SK-N-SH (cell line): Measurements from ENCODE around the gene MAP2K5. TPM values are rescaled to one million over a fixed set of nuclear protein-coding genes. Genes with fewer than 3 reads are reported as not detected.

ENCODE experiments used
- CTCF ChIA-PET: fragments of 300-600, 350-600 bp; formaldehyde crosslinking; extraction: SDS; loops from one replicate; lab custom pipeline; 2021; lab: Yijun Ruan, JAX
- POLR2A ChIA-PET: fragments of 350-600 bp; sonication (Branson Sonifier 250); formaldehyde crosslinking; extraction: SDS; loops from one replicate; lab custom pipeline; 2020; ENCODE audit warnings: antibody characterized with exemption, inconsistent platforms; lab: Yijun Ruan, JAX
- DNase-seq: peaks from one replicate; pipeline ENCODE4 v3.0.0; 2012
- H2AFZ ChIP-seq: fragments of 200-600 bp; sonication (generic); 2 replicates; pipeline ENCODE4 v1.8.1; 2016; ENCODE audit warnings: antibody characterized with exemption, mild to moderate bottlenecking, low read depth
- H3F3A ChIP-seq: fragments of 200-600 bp; sonication (generic); replicated peaks from 2 replicates; pipeline ENCODE3; 2016; ENCODE audit warnings: antibody characterized with exemption, mild to moderate bottlenecking; ENCODE audit not compliant: insufficient read depth
- H3K27ac ChIP-seq, 2 experiments: fragments of 200-500 bp in 1 of 2; fragments of 200-600 bp in 1 of 2; sonication (Bioruptor generic) in 1 of 2; sonication (generic), shearing (Covaris generic) in 1 of 2; 2 replicates each; pipeline versions ENCODE4 v1.5.1 to v1.6.1; 2014 to 2016; ENCODE audit warnings: low read depth in 2 of 2, inconsistent platforms in 1 of 2, low read length in 1 of 2, mild to moderate bottlenecking in 1 of 2, mixed read lengths in 1 of 2
- H3K27me3 ChIP-seq: fragments of 200-600 bp; sonication (generic), shearing (Covaris generic); 2 replicates; pipeline ENCODE4 v1.6.1; 2016; ENCODE audit warnings: mixed run types; ENCODE audit not compliant: insufficient read depth
- H3K36me3 ChIP-seq, 2 experiments: fragments of 200-500 bp in 1 of 2; fragments of 200-600 bp in 1 of 2; sonication (Bioruptor generic) in 1 of 2; sonication (generic) in 1 of 2; replicated peaks in 1 of 2; 2 replicates each; pipeline versions ENCODE3 to v1.5.1; 2014 to 2016; ENCODE audit warnings: low read length in 1 of 2, mild to moderate bottlenecking in 1 of 2; ENCODE audit not compliant: insufficient read depth in 2 of 2, control insufficient read depth in 1 of 2
- H3K4me1 ChIP-seq, 2 experiments: fragments of 200-500 bp in 1 of 2; fragments of 200-600 bp in 1 of 2; sonication (Bioruptor generic) in 1 of 2; sonication (generic), shearing (Covaris generic) in 1 of 2; 2 replicates each; pipeline versions ENCODE4 v1.5.1 to v1.6.1; 2014 to 2016; ENCODE audit warnings: low read depth in 1 of 2, low read length in 1 of 2, mixed run types in 1 of 2; ENCODE audit not compliant: insufficient read depth in 2 of 2, control insufficient read depth in 1 of 2
- H3K4me2 ChIP-seq: fragments of 200-600 bp; sonication (generic), shearing (Covaris generic); 2 replicates; pipeline ENCODE4 v1.6.1; 2017; ENCODE audit warnings: mixed run types
- H3K4me3 ChIP-seq, 2 experiments: fragments of 200-500 bp in 1 of 2; fragments of 200-600 bp in 1 of 2; sonication (Bioruptor generic) in 1 of 2; sonication (generic), shearing (Covaris generic) in 1 of 2; 2 replicates each; pipeline versions ENCODE4 v1.5.1 to v1.8.1; 2014 to 2016; ENCODE audit warnings: low read depth in 2 of 2, inconsistent platforms in 1 of 2, low read length in 1 of 2, mild to moderate bottlenecking in 1 of 2, mixed read lengths in 1 of 2, moderate library complexity in 1 of 2
- H3K79me2 ChIP-seq: fragments of 200-600 bp; sonication (generic); 2 replicates; pipeline ENCODE4 v1.8.1; 2017; ENCODE audit warnings: mild to moderate bottlenecking; ENCODE audit not compliant: insufficient read depth
- H3K9ac ChIP-seq: fragments of 200-600 bp; sonication (generic); 2 replicates; pipeline ENCODE4 v1.6.1; 2017; ENCODE audit warnings: mixed run types
- H3K9me2 ChIP-seq: fragments of 200-600 bp; sonication (generic); 2 replicates; pipeline ENCODE4 v1.6.1; 2017; ENCODE audit warnings: mixed run types
- H3K9me3 ChIP-seq: fragments of 200-600 bp; sonication (generic); 2 replicates; pipeline ENCODE4 v1.6.1; 2017; ENCODE audit warnings: mixed run types, mild to moderate bottlenecking, moderate library complexity
- H4K20me1 ChIP-seq: fragments of 200-600 bp; sonication (generic); 2 replicates; pipeline ENCODE4 v1.6.1; 2017; ENCODE audit warnings: mild to moderate bottlenecking, mixed run types; ENCODE audit not compliant: insufficient read depth
- CHD2 ChIP-seq: fragments of 150-350 bp; IDR thresholded peaks from 2 replicates; pipeline ENCODE4 v1.6.1; 2018; ENCODE audit warnings: low read length; ENCODE audit not compliant: partially characterized antibody
- ELF1 ChIP-seq: IDR thresholded peaks from 2 replicates; pipeline ENCODE4 v1.4.0; 2012
- EP300 ChIP-seq, 2 experiments: IDR thresholded peaks; 2 replicates each; pipeline versions ENCODE4 v1.4.0 to v1.6.1; 2012; ENCODE audit warnings: borderline replicate concordance in 1 of 2, low read depth in 1 of 2, low read length in 1 of 2
- EZH2phosphoT487 ChIP-seq: fragments of 200-600 bp; sonication (generic); IDR thresholded peaks from 2 replicates; pipeline ENCODE4 v1.6.1; 2017; ENCODE audit warnings: low read depth, mixed run types, mild to moderate bottlenecking, antibody characterized with exemption, moderate library complexity, borderline replicate concordance
- FOSL2 ChIP-seq: IDR thresholded peaks from 2 replicates; pipeline ENCODE4 v1.4.0; 2012; ENCODE audit warnings: low read depth, mild to moderate bottlenecking, moderate library complexity, borderline replicate concordance
- FOXM1 ChIP-seq: IDR thresholded peaks from 2 replicates; pipeline ENCODE4 v1.4.0; 2012; ENCODE audit warnings: low read depth, mild to moderate bottlenecking
- GABPA ChIP-seq: IDR thresholded peaks from 2 replicates; pipeline ENCODE4 v1.4.0; 2012; ENCODE audit warnings: low read depth, mild to moderate bottlenecking
- JUND ChIP-seq: IDR thresholded peaks from 2 replicates; pipeline ENCODE4 v1.4.0; 2012
- MEF2A ChIP-seq: IDR thresholded peaks from 2 replicates; pipeline ENCODE4 v1.4.0; 2012; ENCODE audit warnings: low read depth, borderline replicate concordance
- NRF1 ChIP-seq: IDR thresholded peaks from 2 replicates; pipeline ENCODE4 v1.6.1; 2012; ENCODE audit warnings: low read depth, mild to moderate bottlenecking, low read length
- RFX5 ChIP-seq: IDR thresholded peaks from 2 replicates; pipeline ENCODE4 v1.6.1; 2012; ENCODE audit warnings: mild to moderate bottlenecking, improper control_type of control experiment, low read length
- RXRA ChIP-seq: IDR thresholded peaks from 2 replicates; pipeline ENCODE4 v1.4.0; 2012; ENCODE audit warnings: low read depth, mild to moderate bottlenecking, borderline replicate concordance
- TAF1 ChIP-seq: IDR thresholded peaks from 2 replicates; pipeline ENCODE4 v1.6.1; 2012; ENCODE audit warnings: low read depth, mild to moderate bottlenecking, low read length, moderate library complexity, borderline replicate concordance
- YY1 ChIP-seq: IDR thresholded peaks from 2 replicates; pipeline ENCODE4 v1.4.0; 2012; ENCODE audit warnings: low read depth, mild to moderate bottlenecking
- WGBS: methylation state at CpG from one replicate; pipeline ENCODE4 v1.1.6; 2017; ENCODE audit warnings: low lambda C conversion rate; 5-methylcytosine and 5-hydroxymethylcytosine counted together
- polyA plus RNA-seq, 3 experiments: library from polyadenylated mRNA; depleted of rRNA; stranded (reverse); fragments of >200 nt; gene quantifications; 2 replicates each; pipeline ENCODE4 v1.2.3, GENCODE V29; 2012
- TF ChIP-seq, protein P1 (sequence below): IDR thresholded peaks from 2 replicates; pipeline ENCODE4 v1.4.0; 2012; ENCODE audit warnings: low read depth, borderline replicate concordance
- TF ChIP-seq, protein P2 (sequence below): fragments of 150-350 bp; IDR thresholded peaks from 2 replicates; pipeline ENCODE4 v1.6.1; 2016; ENCODE audit warnings: mild to moderate bottlenecking, low read depth, low read length
- TF ChIP-seq, protein P3 (sequence below): IDR thresholded peaks from 2 replicates; pipeline ENCODE4 v1.6.1; 2012; ENCODE audit warnings: mild to moderate bottlenecking, low read depth, low read length, moderate library complexity
- TF ChIP-seq, protein P4 (sequence below): IDR thresholded peaks from 2 replicates; pipeline ENCODE4 v1.4.0; 2012; ENCODE audit warnings: low read depth, borderline replicate concordance

The MAP2K5 gene
- polyA plus RNA-seq, 1 of the 3 experiments (the other 2 are of a cell fraction), result 6.2 TPM

DNA sequence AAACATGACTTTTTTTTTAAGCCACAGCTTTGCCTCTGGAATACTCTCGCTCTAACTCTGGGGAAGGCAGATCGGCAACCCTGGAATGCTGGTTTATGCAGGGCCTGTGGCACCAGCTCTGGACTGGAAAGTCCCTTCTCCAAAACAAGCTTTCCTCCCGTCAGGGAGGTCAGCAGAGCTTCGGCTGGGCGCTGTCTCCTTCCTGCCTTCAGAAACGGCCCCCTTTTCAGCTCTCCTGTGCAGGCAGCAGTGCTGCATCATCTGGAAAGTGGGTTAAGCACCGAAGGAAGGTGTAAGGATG, 240.1 kb downstream of the MAP2K5 start:
- Histone ChIP-seq H3K4me1 (peaks cover 0 to 2% of the 10 kb centered on the region in 2 experiments; a peak in 2 of 4 replicates), H4K20me1 (no peaks in the 10 kb centered on the region), H3F3A (no peaks in the 10 kb centered on the region), H3K4me3 (no peak overlapping the region), H3K36me3 (peaks cover 0 to 6% of the 10 kb centered on the region in 2 experiments), H3K9me3 (no peaks in the 10 kb centered on the region), H3K9me2 (no peaks in the 10 kb centered on the region), H3K9ac (no peak overlapping the region), H3K27me3 (no peaks in the 10 kb centered on the region), H3K4me2 (no peak overlapping the region), H2AFZ (no peak overlapping the region), H3K79me2 (no peaks in the 10 kb centered on the region), H3K27ac (no peak overlapping the region)
- no peak for DNase-seq
- POLR2A ChIA-PET, result no interaction called here
- WGBS, result 92% methylated on average over 7 of the region's 7 CpGs
- TF ChIP-seq, protein P1, sequence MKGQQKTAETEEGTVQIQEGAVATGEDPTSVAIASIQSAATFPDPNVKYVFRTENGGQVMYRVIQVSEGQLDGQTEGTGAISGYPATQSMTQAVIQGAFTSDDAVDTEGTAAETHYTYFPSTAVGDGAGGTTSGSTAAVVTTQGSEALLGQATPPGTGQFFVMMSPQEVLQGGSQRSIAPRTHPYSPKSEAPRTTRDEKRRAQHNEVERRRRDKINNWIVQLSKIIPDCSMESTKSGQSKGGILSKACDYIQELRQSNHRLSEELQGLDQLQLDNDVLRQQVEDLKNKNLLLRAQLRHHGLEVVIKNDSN, result no peak
- TF ChIP-seq GABPA (no peak), EZH2phosphoT487 (no peak), YY1 (no peak), RXRA (no peak), RFX5 (no peak), FOXM1 (no peak), JUND (no peak), TAF1 (no peak), MEF2A (no peak), ELF1 (no peak)
- TF ChIP-seq, protein P2, sequence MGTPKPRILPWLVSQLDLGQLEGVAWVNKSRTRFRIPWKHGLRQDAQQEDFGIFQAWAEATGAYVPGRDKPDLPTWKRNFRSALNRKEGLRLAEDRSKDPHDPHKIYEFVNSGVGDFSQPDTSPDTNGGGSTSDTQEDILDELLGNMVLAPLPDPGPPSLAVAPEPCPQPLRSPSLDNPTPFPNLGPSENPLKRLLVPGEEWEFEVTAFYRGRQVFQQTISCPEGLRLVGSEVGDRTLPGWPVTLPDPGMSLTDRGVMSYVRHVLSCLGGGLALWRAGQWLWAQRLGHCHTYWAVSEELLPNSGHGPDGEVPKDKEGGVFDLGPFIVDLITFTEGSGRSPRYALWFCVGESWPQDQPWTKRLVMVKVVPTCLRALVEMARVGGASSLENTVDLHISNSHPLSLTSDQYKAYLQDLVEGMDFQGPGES, result no peak
- CTCF ChIA-PET, result interaction anchor here (0.6 kb wide), 1 partner anchor 13 kb away, joined by 3 read pairs; no protein-coding TSS in a partner anchor

DNA sequence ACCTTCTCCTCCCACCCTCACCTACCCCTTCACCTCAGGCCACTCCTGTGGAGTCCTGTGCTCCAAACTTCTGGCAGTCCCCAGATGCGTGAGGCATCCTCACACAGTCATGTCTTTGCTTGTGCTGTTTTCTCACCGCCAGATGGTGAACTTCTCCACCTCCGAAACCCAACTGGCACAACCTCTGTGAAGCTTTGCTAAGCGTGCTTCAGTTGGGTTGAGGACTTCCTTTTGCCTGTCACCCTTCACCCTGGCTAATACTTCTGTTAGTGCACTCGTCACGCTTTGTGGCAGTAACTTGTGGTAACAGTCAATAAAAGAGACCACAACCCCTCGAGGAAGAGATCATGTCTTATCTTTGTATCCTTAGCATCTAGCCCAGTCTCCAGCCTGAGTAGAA, 240.8 kb downstream of the MAP2K5 start:
- no peaks in the 10 kb centered on the region for H3F3A ChIP-seq
- TF ChIP-seq, protein P3, sequence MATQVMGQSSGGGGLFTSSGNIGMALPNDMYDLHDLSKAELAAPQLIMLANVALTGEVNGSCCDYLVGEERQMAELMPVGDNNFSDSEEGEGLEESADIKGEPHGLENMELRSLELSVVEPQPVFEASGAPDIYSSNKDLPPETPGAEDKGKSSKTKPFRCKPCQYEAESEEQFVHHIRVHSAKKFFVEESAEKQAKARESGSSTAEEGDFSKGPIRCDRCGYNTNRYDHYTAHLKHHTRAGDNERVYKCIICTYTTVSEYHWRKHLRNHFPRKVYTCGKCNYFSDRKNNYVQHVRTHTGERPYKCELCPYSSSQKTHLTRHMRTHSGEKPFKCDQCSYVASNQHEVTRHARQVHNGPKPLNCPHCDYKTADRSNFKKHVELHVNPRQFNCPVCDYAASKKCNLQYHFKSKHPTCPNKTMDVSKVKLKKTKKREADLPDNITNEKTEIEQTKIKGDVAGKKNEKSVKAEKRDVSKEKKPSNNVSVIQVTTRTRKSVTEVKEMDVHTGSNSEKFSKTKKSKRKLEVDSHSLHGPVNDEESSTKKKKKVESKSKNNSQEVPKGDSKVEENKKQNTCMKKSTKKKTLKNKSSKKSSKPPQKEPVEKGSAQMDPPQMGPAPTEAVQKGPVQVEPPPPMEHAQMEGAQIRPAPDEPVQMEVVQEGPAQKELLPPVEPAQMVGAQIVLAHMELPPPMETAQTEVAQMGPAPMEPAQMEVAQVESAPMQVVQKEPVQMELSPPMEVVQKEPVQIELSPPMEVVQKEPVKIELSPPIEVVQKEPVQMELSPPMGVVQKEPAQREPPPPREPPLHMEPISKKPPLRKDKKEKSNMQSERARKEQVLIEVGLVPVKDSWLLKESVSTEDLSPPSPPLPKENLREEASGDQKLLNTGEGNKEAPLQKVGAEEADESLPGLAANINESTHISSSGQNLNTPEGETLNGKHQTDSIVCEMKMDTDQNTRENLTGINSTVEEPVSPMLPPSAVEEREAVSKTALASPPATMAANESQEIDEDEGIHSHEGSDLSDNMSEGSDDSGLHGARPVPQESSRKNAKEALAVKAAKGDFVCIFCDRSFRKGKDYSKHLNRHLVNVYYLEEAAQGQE, result no peak
- TF ChIP-seq FOSL2, result no peak
- TF ChIP-seq MEF2A, result no peak
- TF ChIP-seq, protein P4, sequence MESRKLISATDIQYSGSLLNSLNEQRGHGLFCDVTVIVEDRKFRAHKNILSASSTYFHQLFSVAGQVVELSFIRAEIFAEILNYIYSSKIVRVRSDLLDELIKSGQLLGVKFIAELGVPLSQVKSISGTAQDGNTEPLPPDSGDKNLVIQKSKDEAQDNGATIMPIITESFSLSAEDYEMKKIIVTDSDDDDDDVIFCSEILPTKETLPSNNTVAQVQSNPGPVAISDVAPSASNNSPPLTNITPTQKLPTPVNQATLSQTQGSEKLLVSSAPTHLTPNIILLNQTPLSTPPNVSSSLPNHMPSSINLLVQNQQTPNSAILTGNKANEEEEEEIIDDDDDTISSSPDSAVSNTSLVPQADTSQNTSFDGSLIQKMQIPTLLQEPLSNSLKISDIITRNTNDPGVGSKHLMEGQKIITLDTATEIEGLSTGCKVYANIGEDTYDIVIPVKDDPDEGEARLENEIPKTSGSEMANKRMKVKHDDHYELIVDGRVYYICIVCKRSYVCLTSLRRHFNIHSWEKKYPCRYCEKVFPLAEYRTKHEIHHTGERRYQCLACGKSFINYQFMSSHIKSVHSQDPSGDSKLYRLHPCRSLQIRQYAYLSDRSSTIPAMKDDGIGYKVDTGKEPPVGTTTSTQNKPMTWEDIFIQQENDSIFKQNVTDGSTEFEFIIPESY, result no peak
- no peak for TF ChIP-seq YY1
- TF ChIP-seq, protein P2, result no peak
- no peak for TF ChIP-seq CHD2
- no peak for TF ChIP-seq EP300 (IDR thresholded peaks at IDR 0.05; ENCODE audit: borderline replicate concordance in 1 of 2, low read depth in 1 of 2, low read length in 1 of 2)
- no peak for TF ChIP-seq GABPA
- TF ChIP-seq NRF1, result no peak

More for the DNA sequence above, 240.8 kb downstream of the MAP2K5 start:
- no peak for DNase-seq
- H3K79me2 ChIP-seq, result no peaks in the 10 kb centered on the region
- ChIA-PET CTCF (interaction anchor here (1.2 kb wide), 1 partner anchor 12 kb away, joined by 3 read pairs; no protein-coding TSS in a partner anchor), POLR2A (no interaction called here)
- H3K9me2 ChIP-seq, result no peaks in the 10 kb centered on the region
- H3K4me2 ChIP-seq, result no peak overlapping the region
- H3K27me3 ChIP-seq, result no peaks in the 10 kb centered on the region
- no peaks in the 10 kb centered on the region for H4K20me1 ChIP-seq
- H3K9me3 ChIP-seq, result no peaks in the 10 kb centered on the region
- H3K4me3 ChIP-seq, result no peak overlapping the region
- peaks cover 0 to 4% of the 10 kb centered on the region in 2 experiments for H3K36me3 ChIP-seq
- no peak overlapping the region for H3K27ac ChIP-seq
- no peak overlapping the region for H2AFZ ChIP-seq
- no peak overlapping the region for H3K9ac ChIP-seq
- 96% methylated on average over 7 of the region's 7 CpGs for WGBS
- peaks cover 0 to 2% of the 10 kb centered on the region in 2 experiments; a peak in 1 of 4 replicates for H3K4me1 ChIP-seq
